Glutamatergic neuron (in vitro differentiated cells): ENCODE data around the gene OSBPL1A. TPM values are rescaled to one million over a fixed set of nuclear protein-coding genes. Genes with fewer than 3 reads are reported as not detected.

ENCODE experiments used
- DNase-seq: peaks from one replicate; pipeline ENCODE4 v3.0.0; 2022
- H3K27ac Mint-ChIP-seq: one replicate; pipeline ENCODE4 v1.8.0; 2020; ENCODE audit warnings: mild to moderate bottlenecking, mixed read lengths, inconsistent platforms; ENCODE audit not compliant: unreplicated experiment
- H3K27me3 Mint-ChIP-seq: one replicate; pipeline ENCODE4 v1.8.0; 2020; ENCODE audit warnings: mild to moderate bottlenecking, moderate library complexity, mixed read lengths, inconsistent platforms; ENCODE audit not compliant: unreplicated experiment
- H3K36me3 Mint-ChIP-seq: one replicate; pipeline ENCODE4 v1.8.0; 2020; ENCODE audit warnings: mild to moderate bottlenecking, mixed read lengths, inconsistent platforms; ENCODE audit not compliant: unreplicated experiment
- H3K4me1 Mint-ChIP-seq: one replicate; pipeline ENCODE4 v1.8.0; 2020; ENCODE audit warnings: mild to moderate bottlenecking, low read depth, mixed read lengths, inconsistent platforms; ENCODE audit not compliant: unreplicated experiment
- H3K4me3 Mint-ChIP-seq: one replicate; pipeline ENCODE4 v1.8.0; 2020; ENCODE audit warnings: mild to moderate bottlenecking, mixed read lengths, inconsistent platforms; ENCODE audit not compliant: unreplicated experiment
- H3K9me3 Mint-ChIP-seq: one replicate; pipeline ENCODE4 v1.8.0; 2020; ENCODE audit warnings: mild to moderate bottlenecking, moderate library complexity, mixed read lengths, inconsistent platforms; ENCODE audit not compliant: unreplicated experiment
- CTCF ChIP-seq: fragments of 200-600 bp; sonication (generic); IDR thresholded peaks from one replicate; pipeline ENCODE4 v1.5.0; 2021; ENCODE audit not compliant: partially characterized antibody, unreplicated experiment
- total RNA-seq: library from RNA; stranded (reverse); fragmentation: NEBNext Ultra II Directional; extraction: Animal tissue kit (Norgen Biotek cat#: 25700); gene quantifications from one replicate; pipeline ENCODE4 v1.2.1, GENCODE V29; 2021; ENCODE audit not compliant: unreplicated experiment

Gene OSBPL1A
- total RNA-seq, 1 donor from 2014 or later: 27.5 TPM

- DNase-seq: no peak
- Mint-ChIP-seq H3K4me3 (no peak overlapping the region), H3K27me3 (no peaks in the 10 kb centered on the region), H3K4me1 (no peaks in the 10 kb centered on the region), H3K36me3 (no peaks in the 10 kb centered on the region), H3K9me3 (peaks cover 2% of the 10 kb centered on the region), H3K27ac (no peak overlapping the region)
- TF ChIP-seq CTCF: no peak
Observed at GRCh38 chr18:24249716-24250115, 147.9 kb downstream of the OSBPL1A start.

GRCh38 chr18:24248359-24248758 lies 149.3 kb downstream of the OSBPL1A start:
- peaks cover 2% of the 10 kb centered on the region for H3K9me3 Mint-ChIP-seq
- peaks cover 5% of the 10 kb centered on the region for H3K4me1 Mint-ChIP-seq
- no peak overlapping the region for H3K27ac Mint-ChIP-seq

DNA sequence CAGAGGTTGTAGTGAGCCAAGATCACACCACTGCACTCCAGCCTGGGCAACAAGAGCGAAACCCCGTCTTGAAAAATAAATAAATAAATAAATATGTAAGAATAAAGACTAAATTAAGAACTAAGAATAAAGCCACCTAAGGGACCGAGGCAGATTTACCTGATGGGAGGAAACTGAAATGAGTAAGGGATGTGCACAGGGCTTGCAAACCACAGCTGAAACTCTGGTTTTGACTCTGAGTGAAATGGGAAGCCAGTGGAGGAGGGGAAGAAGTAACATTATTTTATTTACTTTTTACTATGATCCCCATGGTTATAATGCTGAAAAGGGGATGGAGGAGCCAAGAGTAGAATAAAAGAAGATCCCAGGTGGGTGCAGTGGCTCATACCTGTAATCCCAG lies 151.5 kb downstream of the OSBPL1A start:
- DNase-seq: no peak
- H3K27me3 Mint-ChIP-seq: no peaks in the 10 kb centered on the region

More at GRCh38 chr18:24248359-24248758, 149.3 kb downstream of the OSBPL1A start:
- Mint-ChIP-seq H3K36me3 (no peaks in the 10 kb centered on the region), H3K27me3 (no peaks in the 10 kb centered on the region), H3K4me3 (no peak overlapping the region)
- no peak for TF ChIP-seq CTCF
- no peak for DNase-seq

DNA sequence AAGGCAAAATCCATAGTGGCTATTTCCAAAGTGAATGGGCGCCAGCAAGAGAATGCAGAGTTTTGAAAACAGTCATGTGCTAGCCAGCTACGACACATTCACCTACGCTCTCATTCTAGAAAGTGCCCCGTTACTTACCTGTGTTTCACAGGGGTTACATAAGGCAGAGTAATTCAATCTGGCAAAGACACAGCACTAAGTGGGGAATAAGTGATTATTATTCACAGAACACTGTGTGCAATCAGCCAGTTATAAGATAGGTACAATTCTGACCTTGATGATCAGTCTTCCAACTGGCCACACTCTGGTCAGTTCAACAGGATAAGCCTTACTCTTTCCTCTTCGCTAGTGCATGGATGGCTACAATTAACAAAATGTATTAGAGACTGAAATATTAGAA lies 152.9 kb downstream of the OSBPL1A start:
- Mint-ChIP-seq H3K27ac (no peak overlapping the region), H3K4me3 (no peak overlapping the region), H3K4me1 (peaks cover 7% of the 10 kb centered on the region), H3K27me3 (no peaks in the 10 kb centered on the region), H3K9me3 (no peaks in the 10 kb centered on the region), H3K36me3 (no peaks in the 10 kb centered on the region)
- no peak for DNase-seq
- TF ChIP-seq CTCF: no peak

More for the DNA sequence above, 151.5 kb downstream of the OSBPL1A start:
- H3K27ac Mint-ChIP-seq: no peak overlapping the region
- no peak for TF ChIP-seq CTCF
- no peaks in the 10 kb centered on the region for H3K36me3 Mint-ChIP-seq
- H3K9me3 Mint-ChIP-seq: no peaks in the 10 kb centered on the region
- H3K4me3 Mint-ChIP-seq: no peak overlapping the region
- peaks cover 7% of the 10 kb centered on the region for H3K4me1 Mint-ChIP-seq

GRCh38 chr18:24243677-24244076 lies 153.9 kb downstream of the OSBPL1A start:
- TF ChIP-seq CTCF: no peak
- no peak overlapping the region for H3K27ac Mint-ChIP-seq
- H3K4me3 Mint-ChIP-seq: no peak overlapping the region

More at GRCh38 chr18:24243677-24244076, 153.9 kb downstream of the OSBPL1A start:
- Mint-ChIP-seq H3K36me3 (no peaks in the 10 kb centered on the region), H3K27me3 (no peaks in the 10 kb centered on the region), H3K4me1 (peaks cover 7% of the 10 kb centered on the region), H3K9me3 (no peaks in the 10 kb centered on the region)
- no peak for DNase-seq
